Common myeloid progenitor, CD34-positive (primary cell): ENCODE measurements around the gene MYO10.
A peak's percentile ranks its signal among the peaks of the same experiment; 100 is the strongest.
"Not testable (repeated sequence)": the region's sequence is repeated elsewhere in the genome, so short reads cannot be mapped to it uniquely, and the experiment has no call there.

Experiments
- CTCF ChIA-PET: fragments of 350-600 bp; sonication (Branson Sonifier 250); formaldehyde crosslinking; loops from one replicate; lab custom pipeline; 2021; ENCODE audit warnings: antibody characterized with exemption; lab: Charles Lee
- POLR2A ChIA-PET: fragments of 350-600 bp; sonication (Branson Sonifier 250); formaldehyde crosslinking; loops from one replicate; lab custom pipeline; 2021; ENCODE audit warnings: antibody characterized with exemption; lab: Charles Lee
- DNase-seq, 3 donors: peaks; one replicate each; pipeline versions ENCODE4 v3.0.0 to v3.0.0-alpha.2; 2013
- H3K27ac ChIP-seq, 2 experiments: 1 replicate in 1 of 2; 2 replicates in 1 of 2; pipeline ENCODE4 v1.7.0; 2013; ENCODE audit warnings: inconsistent platforms in 2 of 2, low read length in 2 of 2, mild to moderate bottlenecking in 2 of 2, low read depth in 1 of 2, moderate library complexity in 1 of 2; ENCODE audit not compliant: severe bottlenecking in 2 of 2, insufficient read depth in 1 of 2, poor library complexity in 1 of 2
- H3K27me3 ChIP-seq, 5 experiments: replicated peaks in 2 of 5; 1 replicate in 3 of 5; 2 replicates in 2 of 5; pipeline versions ENCODE4 v1.6.1 to v1.7.0; 2013; ENCODE audit warnings: low read length in 4 of 5, mild to moderate bottlenecking in 2 of 5, moderate library complexity in 2 of 5, inconsistent platforms in 1 of 5; ENCODE audit not compliant: insufficient read depth in 5 of 5, control insufficient read depth in 4 of 5
- H3K36me3 ChIP-seq, 4 experiments: 1 replicate in 2 of 4; 2 replicates in 2 of 4; pipeline versions ENCODE4 v1.6.1 to v1.7.0; 2013; ENCODE audit warnings: low read length in 3 of 4, control low read depth in 1 of 4, mild to moderate bottlenecking in 1 of 4; ENCODE audit not compliant: control insufficient read depth in 4 of 4, insufficient read depth in 4 of 4
- H3K4me1 ChIP-seq, 4 experiments: 1 replicate in 3 of 4; 2 replicates in 1 of 4; pipeline versions ENCODE4 v1.6.1 to v1.7.1; 2013; ENCODE audit warnings: low read length in 3 of 4, mild to moderate bottlenecking in 3 of 4, control low read depth in 1 of 4, inconsistent platforms in 1 of 4, moderate library complexity in 1 of 4; ENCODE audit not compliant: control insufficient read depth in 4 of 4, insufficient read depth in 4 of 4; ENCODE audit errors: control extremely low read depth in 1 of 4
- H3K4me3 ChIP-seq, 7 experiments: 1 replicate in 4 of 7; 2 replicates in 3 of 7; pipeline versions ENCODE4 v1.5.1 to v1.7.0; 2013; ENCODE audit warnings: mild to moderate bottlenecking in 7 of 7, low read length in 6 of 7, moderate library complexity in 6 of 7, inconsistent platforms in 2 of 7, low read depth in 2 of 7, control low read depth in 1 of 7; ENCODE audit not compliant: insufficient read depth in 4 of 7, control insufficient read depth in 1 of 7; ENCODE audit errors: extremely low read depth in 1 of 7
- H3K9me3 ChIP-seq, 5 experiments: 1 replicate in 4 of 5; 2 replicates in 1 of 5; pipeline versions ENCODE4 v1.6.1 to v1.7.1; 2013; ENCODE audit warnings: low read length in 4 of 5, mild to moderate bottlenecking in 2 of 5, inconsistent platforms in 1 of 5, low read depth in 1 of 5, moderate library complexity in 1 of 5; ENCODE audit not compliant: control insufficient read depth in 4 of 5, insufficient read depth in 2 of 5; ENCODE audit errors: control extremely low read depth in 1 of 5
- WGBS: methylation state at CpG from one replicate; pipeline ENCODE4 v1.1.5; 2013; ENCODE audit not compliant: insufficient coverage; 5-methylcytosine and 5-hydroxymethylcytosine counted together

Gene MYO10

DNA sequence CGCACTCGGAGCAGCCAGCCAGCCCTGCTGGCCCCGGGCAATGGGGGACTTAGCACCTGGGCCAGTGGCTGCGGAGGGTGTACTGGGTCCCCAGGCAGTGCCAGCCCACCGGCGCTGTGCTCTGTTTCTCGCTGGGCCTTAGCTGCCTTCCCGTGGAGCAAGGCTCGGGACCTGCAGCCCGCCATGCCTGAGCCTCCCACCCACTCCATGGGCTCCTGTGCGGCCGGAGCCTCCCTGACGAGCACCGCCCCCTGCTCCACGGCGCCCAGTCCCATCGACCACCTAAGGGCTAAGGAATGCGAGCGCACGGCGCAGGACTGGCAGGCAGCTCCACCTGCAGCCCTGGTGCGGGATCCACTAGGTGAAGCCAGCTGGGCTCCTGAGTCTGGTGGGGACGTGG is 218.1 kb downstream of the MYO10 start:
- H3K36me3 ChIP-seq, DNase-seq, CTCF ChIA-PET, H3K4me1 ChIP-seq, H3K4me3 ChIP-seq, H3K27me3 ChIP-seq, H3K9me3 ChIP-seq, H3K27ac ChIP-seq: not testable (repeated sequence)
- 99% methylated on average over 18 of the region's 23 CpGs for WGBS
- POLR2A ChIA-PET: interaction anchor here (0.8 kb wide), 1 partner anchor 10 kb away, joined by 3 read pairs; no protein-coding TSS in a partner anchor

DNA sequence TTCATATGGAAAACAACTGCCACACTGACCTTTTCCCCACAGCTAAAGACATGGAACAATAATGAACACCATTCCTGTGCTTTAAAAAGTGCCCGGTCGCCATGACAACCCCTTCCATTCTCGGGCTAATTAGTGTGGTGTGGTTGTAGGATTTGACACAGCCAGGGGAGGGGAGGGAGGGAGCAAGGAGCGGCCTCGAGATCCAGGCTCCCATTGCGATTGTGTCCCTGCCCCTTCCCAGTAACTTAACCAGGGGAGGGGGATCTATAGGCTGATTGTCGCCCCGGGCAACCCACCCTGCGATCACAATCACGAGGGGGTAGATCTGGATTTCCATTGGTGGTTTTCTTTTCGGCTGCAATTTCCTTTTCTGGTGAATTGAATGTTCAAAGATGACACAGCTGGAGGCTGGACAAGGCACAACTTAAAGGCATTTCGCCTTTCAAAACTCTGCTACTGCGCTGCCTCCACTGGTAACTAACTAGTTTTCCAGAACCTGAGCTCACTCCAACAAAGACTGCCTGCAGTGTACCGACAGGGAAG is 222.6 kb downstream of the MYO10 start:
- no peaks in the 10 kb centered on the region for H3K9me3 ChIP-seq
- H3K4me3 ChIP-seq: peak overlapping the region in 6 of 7 experiments; percentile 13 to 73 (median 50)
- H3K27me3 ChIP-seq: no peaks in the 10 kb centered on the region
- H3K27ac ChIP-seq: no peak overlapping the region
- no peaks in the 10 kb centered on the region for H3K36me3 ChIP-seq
- 27% methylated on average over 9 of the region's 14 CpGs for WGBS
- DNase-seq: peak in 2 of 3 donors; percentile 25 to 46
- peaks cover 0 to 5% (median 0%) of the 10 kb centered on the region in 4 experiments for H3K4me1 ChIP-seq
- POLR2A ChIA-PET: no interaction called here
- CTCF ChIA-PET: interaction anchor here (0.8 kb wide), 1 partner anchor 51 kb away, joined by 3 read pairs; no protein-coding TSS in a partner anchor

DNA sequence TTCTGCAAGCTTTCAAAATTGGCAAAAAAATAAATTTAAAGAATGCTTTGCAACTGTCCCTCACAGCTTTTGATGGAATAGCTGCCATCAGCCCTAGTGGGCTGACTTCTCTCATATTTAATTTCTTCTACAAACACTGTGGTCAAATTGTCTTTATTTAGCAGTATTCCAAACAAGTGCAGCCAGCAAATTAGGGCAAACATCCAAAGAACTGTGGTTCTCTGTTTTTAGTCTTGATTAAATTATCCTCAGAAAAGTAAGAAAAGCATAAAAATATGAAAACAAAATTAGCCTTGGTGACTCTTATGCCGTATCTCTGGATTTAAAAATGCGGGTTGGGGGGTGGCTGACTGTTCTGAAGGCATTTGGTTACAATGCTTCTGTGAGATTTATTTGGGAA is 223.5 kb downstream of the MYO10 start:
- H3K4me1 ChIP-seq: peaks cover 0 to 5% (median 0%) of the 10 kb centered on the region in 4 experiments
- no peaks in the 10 kb centered on the region for H3K27me3 ChIP-seq
- H3K27ac ChIP-seq: no peak overlapping the region
- no CpG with 5 or more reads among the region's 2 CpGs for WGBS
- no peak for DNase-seq
- ChIA-PET CTCF (no interaction called here), POLR2A (no interaction called here)
- H3K9me3 ChIP-seq: no peaks in the 10 kb centered on the region
- no peaks in the 10 kb centered on the region for H3K36me3 ChIP-seq
- no peak overlapping the region for H3K4me3 ChIP-seq

DNA sequence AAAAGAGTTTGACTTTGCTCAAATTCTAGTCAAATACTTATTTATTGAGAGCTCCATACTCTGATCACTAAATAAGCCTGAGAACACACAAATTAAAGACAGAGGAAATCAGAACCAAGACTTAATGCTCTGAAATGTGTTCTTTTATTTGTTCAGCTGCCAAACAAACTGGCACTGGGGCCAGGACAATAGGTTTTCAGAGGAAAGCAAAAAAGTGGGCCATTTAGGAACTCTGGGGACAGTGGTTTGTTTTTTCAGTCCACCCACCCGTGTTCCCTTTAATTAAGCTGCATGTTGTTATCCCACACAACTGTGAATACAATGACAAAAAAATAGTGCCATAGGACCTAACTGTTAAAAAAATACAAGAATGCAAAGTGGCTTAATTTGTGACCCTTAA is 223.9 kb downstream of the MYO10 start:
- no peak overlapping the region for H3K27ac ChIP-seq
- H3K9me3 ChIP-seq: no peaks in the 10 kb centered on the region
- no peaks in the 10 kb centered on the region for H3K36me3 ChIP-seq
- DNase-seq: no peak
- H3K4me3 ChIP-seq: no peak overlapping the region
- peaks cover 0 to 5% (median 0%) of the 10 kb centered on the region in 4 experiments for H3K4me1 ChIP-seq
- no peaks in the 10 kb centered on the region for H3K27me3 ChIP-seq
- ChIA-PET CTCF (no interaction called here), POLR2A (no interaction called here)
- 100% methylated on average over 1 of the region's 1 CpG for WGBS

DNA sequence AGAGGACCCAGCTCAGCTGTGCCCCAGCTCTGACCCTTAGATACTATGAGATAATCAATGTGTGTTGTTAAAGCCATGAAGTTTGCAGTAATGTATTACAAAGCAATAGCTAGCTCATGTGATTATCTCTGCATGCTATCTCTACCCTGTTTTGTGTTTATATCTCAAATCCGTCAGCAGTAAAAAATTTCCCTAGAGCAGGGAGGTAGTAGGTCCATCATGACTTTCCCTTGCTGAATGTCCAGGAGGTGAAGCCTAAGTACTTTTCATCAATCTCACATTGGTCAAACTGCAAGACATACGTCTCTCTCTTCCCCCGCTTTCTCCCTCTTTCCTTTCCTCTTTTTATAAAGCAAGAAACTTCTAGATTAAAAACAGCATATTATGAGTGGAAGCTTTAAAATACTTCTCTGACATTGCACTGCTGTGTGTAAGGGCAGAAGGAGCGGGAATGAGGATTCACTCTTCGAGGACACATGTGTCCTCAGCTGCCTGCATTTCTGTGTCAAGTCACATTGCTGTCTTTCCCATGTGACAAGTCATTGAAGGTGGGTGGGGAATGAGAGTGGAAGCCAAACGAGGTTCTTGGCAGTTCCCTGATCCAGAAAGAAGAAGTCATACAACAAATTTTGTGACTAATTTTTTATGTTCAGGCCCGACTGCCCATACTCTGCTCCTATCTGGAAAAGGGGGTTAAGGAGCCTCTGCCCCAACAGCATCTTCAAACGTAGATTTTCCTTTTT is 226.2 kb downstream of the MYO10 start:
- WGBS: 84% methylated on average over 5 of the region's 8 CpGs
- Histone ChIP-seq H3K4me1 (peaks cover 0 to 5% (median 0%) of the 10 kb centered on the region in 4 experiments), H3K27me3 (no peaks in the 10 kb centered on the region), H3K9me3 (no peaks in the 10 kb centered on the region), H3K4me3 (no peak overlapping the region), H3K27ac (no peak overlapping the region), H3K36me3 (no peaks in the 10 kb centered on the region)
- CTCF ChIA-PET: no interaction called here
- POLR2A ChIA-PET: no interaction called here
- no peak for DNase-seq

DNA sequence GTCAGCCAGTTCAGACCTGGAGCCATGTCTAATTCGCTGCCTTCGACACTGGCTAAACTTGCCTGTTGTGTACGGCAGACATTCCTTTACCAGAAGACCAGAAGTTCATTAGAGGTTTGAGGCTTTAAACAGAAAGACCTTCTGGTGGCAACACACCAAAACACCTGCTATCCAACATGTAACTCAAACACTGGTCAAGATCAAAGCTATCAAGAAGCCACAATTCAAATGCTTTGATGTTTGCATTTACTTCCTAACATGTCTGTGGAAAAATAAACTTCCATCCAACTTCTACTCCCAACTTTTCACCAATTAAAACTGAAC is 228.3 kb downstream of the MYO10 start:
- Histone ChIP-seq H3K27ac (no peak overlapping the region), H3K27me3 (no peaks in the 10 kb centered on the region), H3K4me1 (no peaks in the 10 kb centered on the region), H3K9me3 (no peaks in the 10 kb centered on the region), H3K36me3 (no peaks in the 10 kb centered on the region), H3K4me3 (no peak overlapping the region)
- no peak for DNase-seq
- ChIA-PET POLR2A (no interaction called here), CTCF (no interaction called here)
- WGBS: 100% methylated on average over 3 of the region's 3 CpGs

DNA sequence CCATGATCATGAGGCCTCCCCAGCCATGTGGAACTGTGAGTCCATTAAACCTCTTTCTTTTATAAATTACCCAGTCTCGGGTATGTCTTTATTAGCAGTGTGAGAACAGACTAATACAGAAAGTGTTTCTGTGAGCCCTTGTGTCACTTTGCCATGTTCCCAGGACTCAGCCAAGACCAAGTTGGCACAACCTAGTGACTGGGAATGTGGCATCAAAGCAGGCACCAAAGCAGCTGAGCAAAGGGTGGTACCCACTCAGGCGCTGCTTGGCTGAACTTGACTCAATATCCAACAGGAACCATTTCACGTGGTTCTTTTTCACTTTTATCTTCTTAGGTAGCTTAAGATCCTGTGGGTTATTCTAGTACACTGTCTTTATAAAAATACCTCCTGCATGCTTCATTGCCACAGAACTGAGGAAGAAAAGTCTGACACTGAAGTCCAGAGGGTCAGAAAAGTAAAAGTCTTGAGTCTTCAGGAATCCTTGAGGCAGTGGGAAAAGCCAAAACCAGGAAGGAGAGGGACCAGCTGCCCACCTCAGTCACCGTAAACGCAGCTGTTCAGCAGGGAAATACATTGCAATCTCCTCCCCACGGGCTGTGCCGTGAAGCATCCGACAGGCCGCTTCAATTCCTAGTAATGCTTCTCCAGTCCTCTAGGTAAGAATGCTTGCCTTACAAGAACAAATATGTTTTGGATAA is 228.8 kb downstream of the MYO10 start:
- no peaks in the 10 kb centered on the region for H3K9me3 ChIP-seq
- CTCF ChIA-PET: no interaction called here
- DNase-seq: no peak
- POLR2A ChIA-PET: no interaction called here
- 100% methylated on average over 8 of the region's 9 CpGs for WGBS
- no peaks in the 10 kb centered on the region for H3K4me1 ChIP-seq
- H3K36me3 ChIP-seq: no peaks in the 10 kb centered on the region
- H3K27me3 ChIP-seq: no peaks in the 10 kb centered on the region
- H3K4me3 ChIP-seq: no peak overlapping the region
- no peak overlapping the region for H3K27ac ChIP-seq
